Measurements from ENCODE around the gene MRPL27. TPM values are rescaled to one million over a fixed set of nuclear protein-coding genes. Genes with fewer than 3 reads are reported as not detected.
"Not testable (repeated sequence)": the region's sequence is repeated elsewhere in the genome, so short reads cannot be mapped to it uniquely, and the experiment has no call there.

The MRPL27 gene
- total RNA-seq = 42.3 TPM

GRCh38 chr17:50372758-50373556 is at the start of gene MRPL27, which contains the start of gene EME1:
TSS of gene MRPL27 (minus strand) at chr17:50373184. CDS start at chr17:50373170, 14 bp downstream.
TSS of gene EME1 (plus strand) at chr17:50373229. CDS start at chr17:50375209, 1,980 bp downstream.
- peak; percentile 94 for DNase-seq

GRCh38 chr17:50422738-50423137 is 49.8 kb upstream of the MRPL27 start:
- no peak for DNase-seq

GRCh38 chr17:50421308-50422051 is 48.5 kb upstream of the MRPL27 start:
- DNase-seq = peak; percentile 14

- DNase-seq = peak; percentile 48
Observed at GRCh38 chr17:50420419-50421112, 47.6 kb upstream of the MRPL27 start.

- not testable (repeated sequence) for DNase-seq
Observed at GRCh38 chr17:50419577-50419976, 46.6 kb upstream of the MRPL27 start.

GRCh38 chr17:50414808-50415207 is 41.8 kb upstream of the MRPL27 start:
- no peak for DNase-seq

GRCh38 chr17:50412188-50412732 is 39.3 kb upstream of the MRPL27 start:
- no peak for DNase-seq

- no peak for DNase-seq
Observed at GRCh38 chr17:50407921-50408320, 34.9 kb upstream of the MRPL27 start.

- DNase-seq = no peak
Observed at GRCh38 chr17:50406578-50406977, 33.6 kb upstream of the MRPL27 start.

GRCh38 chr17:50405351-50405750 is 32.4 kb upstream of the MRPL27 start:
- not testable (repeated sequence) for DNase-seq

- not testable (repeated sequence) for DNase-seq
Observed at GRCh38 chr17:50399591-50399990, 26.6 kb upstream of the MRPL27 start.

GRCh38 chr17:50398672-50399071 is 25.7 kb upstream of the MRPL27 start:
- not testable (repeated sequence) for DNase-seq

- no peak for DNase-seq
Observed at GRCh38 chr17:50397919-50398285, 24.9 kb upstream of the MRPL27 start.

- peak; percentile 83 for DNase-seq
Observed at GRCh38 chr17:50397111-50397918, 24.3 kb upstream of the MRPL27 start, which contains the start of gene LRRC59. TSS of gene LRRC59 (minus strand) at chr17:50397523. CDS start at chr17:50397317, 206 bp downstream.

- DNase-seq = peak; percentile 49
Observed at GRCh38 chr17:50396261-50397110, 23.5 kb upstream of the MRPL27 start.

GRCh38 chr17:50394711-50395110 is 21.7 kb upstream of the MRPL27 start:
- DNase-seq = no peak

- no peak for DNase-seq
Observed at GRCh38 chr17:50393700-50394099, 20.7 kb upstream of the MRPL27 start.

- DNase-seq = no peak
Observed at GRCh38 chr17:50392621-50393020, 19.6 kb upstream of the MRPL27 start.

- no peak for DNase-seq
Observed at GRCh38 chr17:50389534-50389933, 16.6 kb upstream of the MRPL27 start.

GRCh38 chr17:50388728-50389127 is 15.7 kb upstream of the MRPL27 start:
- no peak for DNase-seq

All from skin of body (tissue), 2 donors.